Heart left ventricle (tissue), 16 donors: ENCODE results near the gene LSP1. TPM values are rescaled to one million over a fixed set of nuclear protein-coding genes. Genes with fewer than 3 reads are reported as not detected.

Experiments
- ATAC-seq, 4 donors: fragments of 200-7000 bp; cut with Tn5 transposase; one replicate each; pipeline ENCODE4 v1.9.1; 2020 to 2022; ENCODE audit warnings: moderate library complexity in 4 of 4, mild to moderate bottlenecking in 3 of 4, moderate number of reproducible peaks in 1 of 4
- DNase-seq, 5 donors: peaks; one replicate each; pipeline ENCODE4 v3.0.0-alpha.2; 2020
- H3K27ac ChIP-seq, 12 donors: fragments of 200-600 bp; sonication (generic) in 4 of 12; one replicate each; pipeline versions ENCODE4 v1.5.0 to v1.8.0; 2016 to 2022; ENCODE audit warnings: mild to moderate bottlenecking in 2 of 12
- H3K27me3 ChIP-seq, 9 donors: fragments of 200-600 bp; sonication (generic) in 2 of 9; one replicate each; pipeline versions ENCODE4 v1.5.1 to v1.8.0; 2016 to 2022; ENCODE audit warnings: mild to moderate bottlenecking in 3 of 9
- H3K36me3 ChIP-seq, 9 donors: fragments of 200-600 bp; sonication (generic) in 2 of 9; one replicate each; pipeline versions ENCODE4 v1.5.0 to v1.8.0; 2018 to 2022; ENCODE audit warnings: mild to moderate bottlenecking in 2 of 9
- H3K4me1 ChIP-seq, 12 donors: fragments of 200-600 bp; sonication (generic) in 4 of 12; one replicate each; pipeline versions ENCODE4 v1.5.0 to v1.8.0; 2016 to 2022; ENCODE audit warnings: mild to moderate bottlenecking in 3 of 12
- H3K4me3 ChIP-seq, 12 donors: fragments of 200-600 bp; sonication (generic) in 4 of 12; one replicate each; pipeline versions ENCODE4 v1.5.0 to v1.8.0; 2017 to 2022; ENCODE audit warnings: mild to moderate bottlenecking in 9 of 12, moderate library complexity in 4 of 12
- H3K9me3 ChIP-seq, 12 donors: fragments of 200-600 bp; sonication (generic) in 4 of 12; one replicate each; pipeline versions ENCODE4 v1.5.0 to v1.8.0; 2016 to 2022; ENCODE audit warnings: mild to moderate bottlenecking in 1 of 12
- CTCF ChIP-seq, 12 donors: fragments of 200-600 bp; sonication (generic) in 4 of 12; IDR thresholded peaks; one replicate each; pipeline versions ENCODE4 v1.5.0 to v1.8.0; 2018 to 2022; ENCODE audit warnings: antibody characterized with exemption in 12 of 12, mild to moderate bottlenecking in 5 of 12
- POLR2A ChIP-seq, 2 donors: fragments of 450-650 bp; IDR thresholded peaks; one replicate each; pipeline ENCODE4 v1.6.1; 2017; ENCODE audit warnings: antibody characterized with exemption in 2 of 2, mild to moderate bottlenecking in 2 of 2, moderate library complexity in 2 of 2
- WGBS, 4 donors: extraction: QIAGEN DNeasy Blood & Tissue Kit in 2 of 4; methylation state at CpG; one replicate each; pipeline versions ENCODE4 v1.1.5 to v1.1.7; 2013 to 2018; 5-methylcytosine and 5-hydroxymethylcytosine counted together
- intact Hi-C, 10 donors: fragments of 100-400 bp; cut with DNase I; formaldehyde crosslinking; loops; one replicate each; pipeline versions ENCODE4 v1.11.1 to v1.14.2; 2022
- polyA plus RNA-seq, 2 donors: library from polyadenylated mRNA; stranded (reverse); fragments of 200-250 nt; gene quantifications; one replicate each; pipeline ENCODE4 v1.2.3, GENCODE V29; 2013
- total RNA-seq, 9 donors: library from RNA; depleted of rRNA in 2 of 9; stranded (reverse); fragments of >200 nt in 2 of 9; fragmentation: NEBNext Ultra II Directional in 3 of 9; extraction: Animal tissue kit (Norgen Biotek cat#: 25700) in 3 of 9; gene quantifications; one replicate each; pipeline versions ENCODE4 v1.1.0 to v1.2.4, GENCODE V29; 2016 to 2023
- donor health status: ischemic (EF 13 %, LVEDD 7.1; RV severe dilation, severe dysfunction).
- donor health status: healthy with polysubstance abuse.
- donor health status: DM: no; HTN: yes; CAD: no.
- donor health status: DM: no; HTN: no; CAD: no.
- donor health status: ischemic (EF 25% LVEDD 6.9; RV normal size, moderate dysfunction).
- donor health status: ischemic (EF 25% LVEDD 5.7; RV mildly dilated, moderate dysfunction).
- donor health status: healthy.
- donor health status: DM: yes; HTN: yes; CAD: no.
- donor health status: ischemic (EF 35%, LVEDD 5.7; RV mildly dilated, moderate dysfunction).
- donor health status: nonischemic (EF 11% LVEDD 7.7; RV severe dilation, severe dysfunction).
- donor health status: DM: yes; HTN: yes; CAD: no.
- donor health status: PGD.
- donor health status: ischemic (EF 29% LVEDD 5.4; RV normal size, mild dysfunction).
- donor health status: nonischemic (EF 23%, LVEDD 6.1; RV moderate dilation, normal function).

LSP1 gene
- total and polyA plus RNA-seq, 11 donors, result 10.0 to 86.8 (median 16.4) TPM

GRCh38 chr11:1896468-1896867 is 43.6 kb downstream of the LSP1 start:
- Histone ChIP-seq H3K4me3 (peak overlapping the region in 1 of 12 donors; percentile 42), H3K36me3 (no peaks in the 10 kb centered on the region), H3K27ac (peak overlapping the region in 2 of 12 donors; percentile 6 to 14), H3K27me3 (no peaks in the 10 kb centered on the region), H3K4me1 (peaks cover 0 to 20% (median 0%) of the 10 kb centered on the region in 12 donors), H3K9me3 (no peaks in the 10 kb centered on the region)
- ATAC-seq, result no peak
- no peak for DNase-seq
- intact Hi-C loops, result loop anchor here in 3 of 10 donors (1.0 to 10.0 kb wide), 3 partner anchors 43 to 48 kb away; partner anchors contain the start of gene MRPL23 (in 1 of the 3)
- WGBS, 4 donors, result 62 to 75% (median 68%) methylated on average over 10 of the region's 10 CpGs
- TF ChIP-seq POLR2A (IDR thresholded peaks at IDR 0.05) (no peak), CTCF (IDR thresholded peaks at IDR 0.05) (no peak)

GRCh38 chr11:1896923-1897322 is 44.0 kb downstream of the LSP1 start:
- DNase-seq, result peak in 1 of 5 donors; percentile 33
- H3K4me3 ChIP-seq, result peak overlapping the region in 4 of 12 donors; percentile 10 to 42 (median 14)
- no peaks in the 10 kb centered on the region for H3K36me3 ChIP-seq
- TF ChIP-seq CTCF (IDR thresholded peaks at IDR 0.05) (no peak), POLR2A (IDR thresholded peaks at IDR 0.05) (no peak)
- no peaks in the 10 kb centered on the region for H3K27me3 ChIP-seq
- intact Hi-C loops, result loop anchor here in 3 of 10 donors (1.0 to 10.0 kb wide), 3 partner anchors 42 to 48 kb away; partner anchors contain the start of gene MRPL23 (in 1 of the 3)
- 62 to 83% (median 70%) methylated on average over 12 of the region's 12 CpGs for WGBS, 4 donors
- H3K27ac ChIP-seq, result peak overlapping the region in 2 of 12 donors; percentile 6 to 14
- ATAC-seq, result peak in 1 of 4 donors; percentile 29
- H3K9me3 ChIP-seq, result no peaks in the 10 kb centered on the region
- H3K4me1 ChIP-seq, result peaks cover 0 to 18% (median 0%) of the 10 kb centered on the region in 12 donors

GRCh38 chr11:1899090-1899489 is 46.2 kb downstream of the LSP1 start:
- no peak for ATAC-seq
- DNase-seq, result no peak
- TF ChIP-seq POLR2A (IDR thresholded peaks at IDR 0.05), result no peak
- no peak for TF ChIP-seq CTCF (IDR thresholded peaks at IDR 0.05)
- Histone ChIP-seq H3K4me1 (peaks cover 0 to 18% (median 0%) of the 10 kb centered on the region in 12 donors), H3K9me3 (no peaks in the 10 kb centered on the region), H3K27me3 (no peaks in the 10 kb centered on the region), H3K4me3 (no peak overlapping the region), H3K27ac (peak overlapping the region in 2 of 12 donors; percentile 5), H3K36me3 (no peaks in the 10 kb centered on the region)
- intact Hi-C loops, result loop anchor here in 2 of 10 donors (5.0 to 10.0 kb wide), 2 partner anchors 43 to 46 kb away; partner anchors contain the start of gene MRPL23 (in 1 of the 2)
- 92 to 98% (median 93%) methylated on average over 4 of the region's 4 CpGs for WGBS, 4 donors

GRCh38 chr11:1899686-1900085 is 46.8 kb downstream of the LSP1 start:
- intact Hi-C loops, result loop anchor here in 2 of 10 donors (5.0 to 10.0 kb wide), 2 partner anchors 43 to 45 kb away; partner anchors contain the start of gene MRPL23 (in 1 of the 2)
- 65 to 75% (median 73%) methylated on average over 5 of the region's 5 CpGs for WGBS, 4 donors
- no peak for TF ChIP-seq CTCF (IDR thresholded peaks at IDR 0.05)
- TF ChIP-seq POLR2A (IDR thresholded peaks at IDR 0.05), result no peak
- H3K27me3 ChIP-seq, result no peaks in the 10 kb centered on the region
- H3K4me1 ChIP-seq, result peaks cover 0 to 18% (median 0%) of the 10 kb centered on the region in 12 donors
- no peaks in the 10 kb centered on the region for H3K36me3 ChIP-seq
- no peak overlapping the region for H3K4me3 ChIP-seq
- no peaks in the 10 kb centered on the region for H3K9me3 ChIP-seq
- H3K27ac ChIP-seq, result peak overlapping the region in 2 of 12 donors; percentile 5
- no peak for ATAC-seq
- no peak for DNase-seq
